B cell (primary cell): ENCODE data around the gene KLF5. TPM values are rescaled to one million over a fixed set of nuclear protein-coding genes. Genes with fewer than 3 reads are reported as not detected.

Source experiments
- ATAC-seq: fragments of 200-7000 bp; cut with Tn5 transposase; one replicate; pipeline ENCODE4 v1.10.0; 2021; ENCODE audit warnings: low read depth, mild to moderate bottlenecking, moderate number of reproducible peaks, moderate library complexity
- CTCF ChIA-PET: fragments of 350-600 bp; sonication (Branson Sonifier 250); formaldehyde crosslinking; loops from one replicate; lab custom pipeline; 2021; ENCODE audit warnings: antibody characterized with exemption, inconsistent platforms; lab: Charles Lee
- POLR2A ChIA-PET: fragments of 350-600 bp; sonication (Branson Sonifier 250); formaldehyde crosslinking; loops from one replicate; lab custom pipeline; 2021; ENCODE audit warnings: antibody characterized with exemption; lab: Charles Lee
- DNase-seq: peaks from one replicate; pipeline ENCODE4 v3.0.0; 2013
- H2AFZ ChIP-seq: 2 replicates; pipeline ENCODE4 v1.6.1; 2012; ENCODE audit warnings: mild to moderate bottlenecking, low read depth, low read length; ENCODE audit not compliant: insufficient read depth, poor library complexity, severe bottlenecking
- H3K27ac ChIP-seq, 2 donors: 1 replicate in 1 of 2; 2 replicates in 1 of 2; pipeline ENCODE4 v1.5.1; 2012 to 2013; ENCODE audit warnings: low read length in 2 of 2, mild to moderate bottlenecking in 2 of 2, moderate library complexity in 1 of 2
- H3K27me3 ChIP-seq, 4 experiments: fragments of 200-600 bp in 1 of 4; sonication (generic) in 1 of 4; replicated peaks in 1 of 4; 1 replicate in 2 of 4; 2 replicates in 2 of 4; pipeline versions ENCODE4 v1.6.1 to v1.7.0; 2013 to 2016; ENCODE audit warnings: low read length in 3 of 4, mild to moderate bottlenecking in 2 of 4, mixed read lengths in 1 of 4, moderate library complexity in 1 of 4; ENCODE audit not compliant: insufficient read depth in 4 of 4, control insufficient read depth in 3 of 4; ENCODE audit errors: control extremely low read depth in 1 of 4
- H3K36me3 ChIP-seq, 2 experiments: replicated peaks in 1 of 2; 1 replicate in 1 of 2; 2 replicates in 1 of 2; pipeline versions ENCODE4 v1.6.1 to v1.7.1; 2013; ENCODE audit warnings: low read length in 1 of 2; ENCODE audit not compliant: insufficient read depth in 2 of 2, control insufficient read depth in 1 of 2; ENCODE audit errors: control extremely low read depth in 1 of 2, extremely low read depth in 1 of 2
- H3K4me1 ChIP-seq, 2 donors: fragments of 200-600 bp in 1 of 2; sonication (generic) in 1 of 2; 1 replicate in 1 of 2; 2 replicates in 1 of 2; pipeline versions ENCODE4 v1.5.1 to v1.6.1; 2013 to 2017; ENCODE audit warnings: low read length in 2 of 2; ENCODE audit not compliant: control insufficient read depth in 2 of 2, insufficient read depth in 2 of 2
- H3K4me2 ChIP-seq: replicated peaks from 2 replicates; pipeline ENCODE3; 2012; ENCODE audit warnings: mild to moderate bottlenecking, low read depth, low read length; ENCODE audit not compliant: poor library complexity, severe bottlenecking
- H3K4me3 ChIP-seq, 5 experiments: fragments of 200-600 bp in 1 of 5; sonication (generic) in 1 of 5; 1 replicate in 3 of 5; 2 replicates in 2 of 5; pipeline versions ENCODE4 v1.5.1 to v1.7.0; 2011 to 2016; ENCODE audit warnings: low read length in 4 of 5, mild to moderate bottlenecking in 4 of 5, low read depth in 2 of 5, control low read depth in 1 of 5, moderate library complexity in 1 of 5; ENCODE audit not compliant: insufficient read depth in 1 of 5; ENCODE audit errors: control extremely low read depth in 1 of 5, extremely low read depth in 1 of 5
- H3K79me2 ChIP-seq: fragments of 200-600 bp; sonication (generic); one replicate; pipeline ENCODE4 v1.6.0; 2016; ENCODE audit warnings: low read length; ENCODE audit not compliant: control insufficient read depth, insufficient read depth
- H3K9ac ChIP-seq: fragments of 200-600 bp; sonication (generic); 2 replicates; pipeline ENCODE4 v1.6.1; 2017; ENCODE audit warnings: mild to moderate bottlenecking, low read length, moderate library complexity
- H3K9me3 ChIP-seq, 3 donors: one replicate each; pipeline versions ENCODE4 v1.6.1 to v1.7.1; 2013; ENCODE audit warnings: low read length in 2 of 3; ENCODE audit not compliant: control insufficient read depth in 2 of 3, insufficient read depth in 1 of 3; ENCODE audit errors: control extremely low read depth in 1 of 3
- H4K20me1 ChIP-seq: 2 replicates; pipeline ENCODE4 v1.6.0; 2012; ENCODE audit warnings: mild to moderate bottlenecking, low read length; ENCODE audit not compliant: insufficient read depth, control insufficient read depth, poor library complexity, severe bottlenecking
- H3K27ac Mint-ChIP-seq: one replicate; pipeline ENCODE4 v1.8.0; 2021; ENCODE audit warnings: mixed read lengths
- H3K27me3 Mint-ChIP-seq: one replicate; pipeline ENCODE4 v1.8.0; 2021; ENCODE audit warnings: mixed read lengths
- H3K4me1 Mint-ChIP-seq: one replicate; pipeline ENCODE4 v1.8.0; 2021; ENCODE audit warnings: mixed read lengths
- H3K4me3 Mint-ChIP-seq: one replicate; pipeline ENCODE4 v1.8.0; 2021; ENCODE audit warnings: mixed read lengths
- H3K9me3 Mint-ChIP-seq: one replicate; pipeline ENCODE4 v1.8.0; 2022; ENCODE audit warnings: mixed read lengths; ENCODE audit not compliant: insufficient read depth
- CTCF ChIP-seq: fragments of 200-600 bp; IDR thresholded peaks from one replicate; pipeline ENCODE4 v1.8.0; 2022; ENCODE audit warnings: antibody characterized with exemption, mild to moderate bottlenecking
- EZH2 ChIP-seq: IDR thresholded peaks from 2 replicates; pipeline ENCODE4 v1.6.1; 2012; ENCODE audit warnings: borderline replicate concordance, low read depth, mild to moderate bottlenecking, moderate library complexity, low read length; ENCODE audit not compliant: insufficient read depth, poor library complexity, severe bottlenecking
- WGBS: methylation state at CpG from one replicate; pipeline ENCODE4 v1.1.5; 2013; ENCODE audit warnings: missing lambda C conversion rate; ENCODE audit not compliant: insufficient coverage; 5-methylcytosine and 5-hydroxymethylcytosine counted together
- intact Hi-C: fragments of 100-400 bp; cut with micrococcal nuclease; formaldehyde crosslinking; loops from one replicate; pipeline ENCODE4 v1.10.0; 2022
- polyA plus RNA-seq: library from polyadenylated mRNA; depleted of rRNA; stranded (reverse); fragments of >200 nt; gene quantifications from 2 replicates; pipeline ENCODE4 v1.2.3, GENCODE V29; 2012
- total RNA-seq, 2 donors: library from RNA; stranded (reverse); fragments of 120-200 nt in 1 of 2; gene quantifications; 1 replicate in 1 of 2; 2 replicates in 1 of 2; pipeline versions ENCODE4 v1.2.3 to v1.2.4, GENCODE V29; 2013 to 2022

KLF5 gene
- total and polyA plus RNA-seq, 2 donors (not counting 1 experiment from before 2014, with no cell fraction given) = 0.94 to 1.5 TPM

DNA sequence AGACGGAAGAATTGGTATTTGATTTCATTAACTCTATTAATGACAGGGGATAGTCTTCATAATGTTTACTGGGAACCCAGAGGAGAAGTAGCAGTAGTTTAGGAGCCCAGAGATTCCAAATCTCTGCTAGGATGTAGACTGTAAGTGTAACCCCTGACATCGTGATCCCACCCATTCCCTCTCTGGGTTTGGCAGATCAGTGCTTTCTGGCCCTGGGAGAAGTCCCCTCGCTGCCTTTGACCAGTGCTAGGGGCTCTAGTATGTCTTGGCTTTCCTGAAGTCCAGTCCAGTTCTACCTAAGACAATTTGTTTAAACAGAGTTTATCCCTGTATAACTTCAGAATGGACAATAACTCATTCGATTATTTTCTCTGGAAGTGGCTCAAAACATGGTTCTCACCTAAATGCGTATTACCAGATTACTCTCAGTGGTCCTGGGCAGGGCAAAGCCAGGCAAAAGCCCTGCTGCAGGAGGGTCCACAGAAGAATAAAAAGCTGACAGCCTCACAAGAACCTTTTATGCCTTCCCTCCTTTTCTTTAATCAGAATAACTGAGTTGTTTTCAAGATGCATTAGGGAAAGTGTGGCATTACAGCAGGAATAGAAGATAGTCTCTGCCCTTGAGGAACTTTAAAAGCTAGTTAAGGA is 11.8 kb downstream of the KLF5 start:
- 87% methylated on average over 3 of the region's 5 CpGs for WGBS
- Histone ChIP-seq H3K9me3 (no peaks in the 10 kb centered on the region), H3K4me1 (no peaks in the 10 kb centered on the region), H3K4me2 (no peak overlapping the region), H3K36me3 (no peaks in the 10 kb centered on the region), H3K9ac (no peak overlapping the region), H3K27me3 (no peaks in the 10 kb centered on the region), H3K79me2 (no peaks in the 10 kb centered on the region), H2AFZ (no peak overlapping the region), H4K20me1 (no peaks in the 10 kb centered on the region), H3K27ac (no peak overlapping the region), H3K4me3 (no peak overlapping the region)
- no peaks in the 10 kb centered on the region for H3K4me1 Mint-ChIP-seq
- H3K4me3 Mint-ChIP-seq = no peak overlapping the region
- peaks cover 4% of the 10 kb centered on the region for H3K27me3 Mint-ChIP-seq
- DNase-seq = no peak
- H3K9me3 Mint-ChIP-seq = no peaks in the 10 kb centered on the region
- H3K27ac Mint-ChIP-seq = no peak overlapping the region
- ChIA-PET POLR2A (no interaction called here), CTCF (no interaction called here)
- intact Hi-C loops = no loop called here
- TF ChIP-seq EZH2 (no peak), CTCF (no peak)
- ATAC-seq = no peak

DNA sequence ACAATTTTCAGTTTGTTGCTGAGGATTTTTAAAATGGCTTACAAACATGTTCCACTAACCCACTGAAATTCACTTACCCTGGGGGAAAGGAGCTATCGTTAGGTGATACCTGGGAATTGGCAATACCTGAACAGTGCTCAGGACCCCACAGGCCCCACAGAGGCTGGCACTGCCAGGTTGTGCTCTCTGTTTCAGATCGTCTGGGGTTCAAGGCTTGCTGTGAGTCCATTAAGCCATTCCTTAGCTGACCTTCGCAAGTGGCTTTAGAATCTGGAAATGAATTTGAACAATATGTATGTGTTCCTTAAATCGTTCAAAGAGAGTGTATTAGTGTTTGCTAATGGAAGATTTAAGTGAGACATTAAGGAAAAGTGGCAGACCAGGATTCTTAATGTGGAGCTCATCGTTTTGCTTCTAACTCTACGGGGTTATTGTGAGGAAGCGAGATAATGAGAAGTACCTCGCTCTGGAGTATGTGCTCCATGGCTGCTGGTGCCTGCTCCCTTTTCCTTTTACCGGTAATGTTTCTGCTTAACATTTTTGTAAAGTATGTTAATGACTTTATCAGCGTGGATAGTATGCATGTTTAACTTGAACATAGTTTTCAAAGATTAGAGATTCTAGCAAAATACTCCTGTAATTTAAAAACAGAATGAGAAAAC is 13.6 kb downstream of the KLF5 start:
- no peak for DNase-seq
- intact Hi-C loops = no loop called here
- no peaks in the 10 kb centered on the region for H3K9me3 Mint-ChIP-seq
- no peak overlapping the region for H3K4me3 ChIP-seq
- H3K9me3 ChIP-seq = no peaks in the 10 kb centered on the region
- H3K4me1 ChIP-seq = no peaks in the 10 kb centered on the region
- no peak overlapping the region for H3K27ac ChIP-seq
- TF ChIP-seq EZH2 (no peak), CTCF (no peak)
- no peaks in the 10 kb centered on the region for H3K27me3 ChIP-seq
- ChIA-PET POLR2A (no interaction called here), CTCF (interaction anchor here (1.5 kb wide), 1 partner anchor 15 kb away, joined by 4 read pairs; no protein-coding TSS in a partner anchor)
- no peak overlapping the region for H3K27ac Mint-ChIP-seq
- peaks cover 4% of the 10 kb centered on the region for H3K27me3 Mint-ChIP-seq
- no peaks in the 10 kb centered on the region for H3K36me3 ChIP-seq
- H3K9ac ChIP-seq = no peak overlapping the region
- H3K4me3 Mint-ChIP-seq = no peak overlapping the region
- no peak overlapping the region for H3K4me2 ChIP-seq
- 82% methylated on average over 6 of the region's 10 CpGs for WGBS
- no peaks in the 10 kb centered on the region for H4K20me1 ChIP-seq
- no peaks in the 10 kb centered on the region for H3K79me2 ChIP-seq
- no peaks in the 10 kb centered on the region for H3K4me1 Mint-ChIP-seq
- no peak overlapping the region for H2AFZ ChIP-seq
- no peak for ATAC-seq
